AG04450 (cell line): ENCODE data around the gene TFPI. TPM values are rescaled to one million over a fixed set of nuclear protein-coding genes. Genes with fewer than 3 reads are reported as not detected.

Experiments
- CTCF ChIA-PET: fragments of 300-600, 350-600 bp; formaldehyde crosslinking; extraction: SDS; loops from one replicate; lab custom pipeline; 2022; ENCODE audit warnings: antibody characterized with exemption, inconsistent platforms; lab: Charles Lee
- POLR2A ChIA-PET: fragments of 350-600 bp; formaldehyde crosslinking; extraction: SDS; loops from one replicate; lab custom pipeline; 2021; ENCODE audit warnings: antibody characterized with exemption, inconsistent platforms; lab: Yijun Ruan, JAX
- DNase-seq: peaks from one replicate; pipeline ENCODE4 v3.0.0-alpha.2; 2011; ENCODE audit warnings: low read depth, low spot score
- H3K27ac ChIP-seq: one replicate; pipeline ENCODE4 v1.5.1; 2012; ENCODE audit warnings: low read depth, low read length, control low read depth
- H3K27me3 ChIP-seq: one replicate; pipeline ENCODE4 v1.6.0; 2012; ENCODE audit warnings: low read length; ENCODE audit not compliant: control insufficient read depth, insufficient read depth
- H3K4me3 ChIP-seq: 2 replicates; pipeline ENCODE4 v1.5.1; 2011; ENCODE audit warnings: mild to moderate bottlenecking, low read depth, low read length, control low read depth
- H3K9me3 ChIP-seq: 2 replicates; pipeline ENCODE4 v1.5.1; 2012; ENCODE audit warnings: low read length; ENCODE audit not compliant: control insufficient read depth, insufficient read depth
- polyA plus RNA-seq: library from polyadenylated mRNA; depleted of rRNA; stranded (reverse); fragments of >200 nt; gene quantifications from 2 replicates; pipeline ENCODE4 v1.2.3, GENCODE V29; 2011
- TF ChIP-seq, protein P1 (sequence below): IDR thresholded peaks from 2 replicates; pipeline ENCODE4 v1.5.1; 2011; ENCODE audit warnings: low read depth, low read length, control low read depth, inconsistent platforms

TFPI gene
- polyA plus RNA-seq, 1 experiment = 91.2 TPM

DNA sequence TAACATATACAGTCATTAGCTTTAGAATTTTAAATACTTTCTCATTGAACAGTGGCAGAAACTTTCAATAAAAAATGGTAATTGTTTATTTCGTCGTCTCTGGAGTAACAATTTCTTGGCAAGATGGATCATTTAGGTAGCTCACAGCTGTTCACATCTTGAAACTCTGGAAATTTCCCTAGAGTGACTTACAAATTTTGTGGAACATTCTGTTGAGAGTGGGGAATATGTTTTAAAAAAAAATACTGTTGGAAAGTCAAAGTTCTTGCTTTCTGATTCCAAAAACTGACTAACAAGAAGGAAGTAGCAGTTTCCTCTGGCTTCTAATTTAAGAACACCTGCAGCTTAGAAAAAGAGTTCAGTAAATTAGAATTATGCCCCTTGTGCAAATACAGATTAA, 95.0 kb downstream of the TFPI start:
- Histone ChIP-seq H3K27me3 (no peaks in the 10 kb centered on the region), H3K4me3 (no peak overlapping the region), H3K27ac (no peak overlapping the region), H3K9me3 (no peaks in the 10 kb centered on the region)
- TF ChIP-seq, protein P1, sequence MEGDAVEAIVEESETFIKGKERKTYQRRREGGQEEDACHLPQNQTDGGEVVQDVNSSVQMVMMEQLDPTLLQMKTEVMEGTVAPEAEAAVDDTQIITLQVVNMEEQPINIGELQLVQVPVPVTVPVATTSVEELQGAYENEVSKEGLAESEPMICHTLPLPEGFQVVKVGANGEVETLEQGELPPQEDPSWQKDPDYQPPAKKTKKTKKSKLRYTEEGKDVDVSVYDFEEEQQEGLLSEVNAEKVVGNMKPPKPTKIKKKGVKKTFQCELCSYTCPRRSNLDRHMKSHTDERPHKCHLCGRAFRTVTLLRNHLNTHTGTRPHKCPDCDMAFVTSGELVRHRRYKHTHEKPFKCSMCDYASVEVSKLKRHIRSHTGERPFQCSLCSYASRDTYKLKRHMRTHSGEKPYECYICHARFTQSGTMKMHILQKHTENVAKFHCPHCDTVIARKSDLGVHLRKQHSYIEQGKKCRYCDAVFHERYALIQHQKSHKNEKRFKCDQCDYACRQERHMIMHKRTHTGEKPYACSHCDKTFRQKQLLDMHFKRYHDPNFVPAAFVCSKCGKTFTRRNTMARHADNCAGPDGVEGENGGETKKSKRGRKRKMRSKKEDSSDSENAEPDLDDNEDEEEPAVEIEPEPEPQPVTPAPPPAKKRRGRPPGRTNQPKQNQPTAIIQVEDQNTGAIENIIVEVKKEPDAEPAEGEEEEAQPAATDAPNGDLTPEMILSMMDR = no peak
- DNase-seq = no peak
- ChIA-PET POLR2A (no interaction called here), CTCF (interaction anchor here (1.0 to 1.2 kb wide), 2 partner anchors 121 to 556 kb away, joined by 3 to 4 read pairs; no protein-coding TSS in a partner anchor)

DNA sequence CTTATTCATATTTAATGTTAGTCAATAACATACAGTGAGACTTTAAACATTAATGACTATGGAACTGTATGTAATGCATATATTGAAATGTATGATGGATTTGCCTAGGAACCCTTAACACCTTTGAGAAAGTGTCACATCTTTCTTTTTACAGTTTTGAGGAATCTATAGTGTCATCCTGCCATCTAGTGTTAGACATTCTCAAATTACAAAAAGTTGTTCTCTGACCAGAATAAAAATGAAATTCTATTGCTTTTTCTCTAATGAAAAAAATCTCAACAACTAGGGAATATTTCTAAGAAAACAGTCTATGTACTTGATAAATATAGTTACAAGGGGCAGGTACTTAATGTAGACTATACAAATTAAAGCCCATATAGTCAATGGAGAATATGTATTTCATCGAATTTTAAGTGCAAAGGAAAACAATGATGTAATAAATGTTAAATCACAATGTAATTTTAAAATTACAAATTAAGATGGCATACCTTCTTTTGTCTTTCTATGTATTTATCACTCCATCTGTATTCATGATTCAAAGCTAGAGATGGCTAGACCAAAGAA, 101.1 kb downstream of the TFPI start:
- TF ChIP-seq, protein P1 = peak; percentile 53
- CTCF ChIA-PET = interaction anchor here (0.6 to 5.1 kb wide), 5 partner anchors 35 to 597 kb away, joined by 3 to 72 read pairs (median 16); no protein-coding TSS in a partner anchor
- DNase-seq = no peak
- H3K4me3 ChIP-seq = no peak overlapping the region
- H3K27me3 ChIP-seq = no peaks in the 10 kb centered on the region
- POLR2A ChIA-PET = no interaction called here
- H3K27ac ChIP-seq = no peak overlapping the region
- H3K9me3 ChIP-seq = no peaks in the 10 kb centered on the region

DNA sequence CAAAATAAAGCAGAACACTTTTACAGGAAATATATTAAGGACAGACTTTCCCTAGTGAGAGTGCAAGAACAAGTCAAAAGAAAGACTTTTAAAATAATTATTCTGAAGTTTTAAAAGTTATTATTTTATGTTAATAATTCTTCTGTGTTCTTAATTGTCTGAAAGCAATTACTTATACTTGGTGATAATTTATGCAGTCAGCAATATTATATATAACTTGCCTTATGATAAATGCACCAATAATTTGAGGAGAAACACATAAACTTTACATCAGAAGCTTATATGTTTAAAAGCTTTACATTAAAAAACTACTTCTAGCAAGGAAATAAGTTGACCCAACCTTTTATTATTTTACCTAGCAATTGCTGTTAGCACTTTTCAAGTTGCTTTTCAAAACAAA, 102.7 kb downstream of the TFPI start:
- TF ChIP-seq, protein P1 = no peak
- no peak for DNase-seq
- H3K27ac ChIP-seq = no peak overlapping the region
- H3K27me3 ChIP-seq = no peaks in the 10 kb centered on the region
- POLR2A ChIA-PET = no interaction called here
- CTCF ChIA-PET = interaction anchor here (1.0 to 5.1 kb wide), 4 partner anchors 276 to 588 kb away, joined by 3 to 72 read pairs (median 18); no protein-coding TSS in a partner anchor
- H3K9me3 ChIP-seq = no peaks in the 10 kb centered on the region
- no peak overlapping the region for H3K4me3 ChIP-seq

DNA sequence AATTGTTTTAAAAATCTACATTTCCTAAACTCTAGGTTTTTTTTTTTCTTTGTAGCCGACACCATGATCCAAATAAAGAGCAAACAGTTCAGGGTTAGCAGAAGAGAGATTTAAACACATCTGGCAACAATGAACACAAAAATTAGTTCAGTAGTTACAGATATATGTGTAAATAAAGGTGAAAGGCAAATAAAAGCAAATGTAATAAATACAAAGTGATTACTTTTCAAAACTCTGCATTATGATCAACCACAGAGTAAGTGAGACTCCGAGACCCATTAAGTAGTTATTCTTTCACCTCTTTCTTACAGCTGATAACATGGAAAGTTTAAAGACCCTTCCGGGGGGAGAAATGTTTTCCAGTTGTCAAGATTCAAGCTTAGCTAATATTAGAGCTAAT, 106.9 kb downstream of the TFPI start:
- TF ChIP-seq, protein P1 = no peak
- no peaks in the 10 kb centered on the region for H3K9me3 ChIP-seq
- peak overlapping the region; percentile 53 for H3K4me3 ChIP-seq
- no peaks in the 10 kb centered on the region for H3K27me3 ChIP-seq
- POLR2A ChIA-PET = no interaction called here
- CTCF ChIA-PET = interaction anchor here (0.6 to 2.5 kb wide), 6 partner anchors 53 to 943 kb away, joined by 3 to 35 read pairs (median 4); no protein-coding TSS in a partner anchor
- no peak for DNase-seq
- H3K27ac ChIP-seq = no peak overlapping the region

DNA sequence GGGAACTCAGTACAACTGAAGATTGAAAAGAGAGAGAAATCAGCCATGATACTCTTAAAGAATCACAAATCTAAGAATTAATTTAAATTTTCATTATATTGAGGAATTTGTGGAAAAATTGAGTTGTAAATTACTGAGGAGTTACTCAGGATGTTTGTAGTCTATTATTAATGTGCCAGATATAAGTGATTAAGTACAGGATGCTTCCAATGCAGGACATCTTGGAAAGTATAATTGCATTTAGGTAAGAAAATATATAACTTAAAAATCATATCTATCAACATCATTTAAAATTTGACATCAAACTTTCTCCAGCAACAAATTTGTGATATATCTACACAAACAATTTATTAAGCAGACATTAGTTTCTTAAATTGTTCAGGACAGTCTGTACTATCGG, 107.5 kb downstream of the TFPI start:
- POLR2A ChIA-PET = no interaction called here
- CTCF ChIA-PET = interaction anchor here (2.5 kb wide), 1 partner anchor 583 kb away, joined by 35 read pairs; no protein-coding TSS in a partner anchor
- Histone ChIP-seq H3K27me3 (no peaks in the 10 kb centered on the region), H3K4me3 (peak overlapping the region; percentile 53; the same call in 1 of the 2 replicates), H3K27ac (no peak overlapping the region), H3K9me3 (no peaks in the 10 kb centered on the region)
- TF ChIP-seq, protein P1 = no peak
- DNase-seq = no peak
